ENCODE data around the gene RPL9.
A peak's percentile ranks its signal among the peaks of the same experiment; 100 is the strongest.
"Not testable (repeated sequence)": the region's sequence is repeated elsewhere in the genome, so short reads cannot be mapped to it uniquely, and the experiment has no call there.

Gene RPL9

DNA sequence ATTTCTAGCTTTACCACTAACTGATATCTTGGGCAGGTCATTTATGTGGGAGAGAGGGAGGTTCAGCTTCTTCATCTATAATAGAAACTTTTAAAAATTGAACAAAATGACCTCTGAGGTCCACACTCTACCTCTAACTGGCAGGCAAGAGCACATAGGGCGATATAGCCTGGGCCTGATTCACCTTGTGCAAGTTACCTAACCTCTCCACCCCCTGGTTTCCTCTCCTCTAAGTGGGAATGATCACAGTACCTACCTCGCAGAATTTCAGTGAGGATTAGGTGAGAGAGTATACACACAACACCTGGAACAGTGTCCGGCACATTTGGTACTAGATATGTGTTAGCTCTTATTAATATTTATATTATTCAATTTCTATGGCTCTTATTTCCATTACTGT, 36.5 kb downstream of the RPL9 start:
- H2AFZ ChIP-seq = no peak overlapping the region
- no peak overlapping the region for H3K27ac ChIP-seq
- H3K9me3 ChIP-seq (ENCODE audit: control insufficient read depth, low read length) = no peaks in the 10 kb centered on the region
- H3K27me3 ChIP-seq (ENCODE audit: control insufficient read depth, insufficient read depth, low read length) = no peaks in the 10 kb centered on the region
- TF ChIP-seq, protein P1, sequence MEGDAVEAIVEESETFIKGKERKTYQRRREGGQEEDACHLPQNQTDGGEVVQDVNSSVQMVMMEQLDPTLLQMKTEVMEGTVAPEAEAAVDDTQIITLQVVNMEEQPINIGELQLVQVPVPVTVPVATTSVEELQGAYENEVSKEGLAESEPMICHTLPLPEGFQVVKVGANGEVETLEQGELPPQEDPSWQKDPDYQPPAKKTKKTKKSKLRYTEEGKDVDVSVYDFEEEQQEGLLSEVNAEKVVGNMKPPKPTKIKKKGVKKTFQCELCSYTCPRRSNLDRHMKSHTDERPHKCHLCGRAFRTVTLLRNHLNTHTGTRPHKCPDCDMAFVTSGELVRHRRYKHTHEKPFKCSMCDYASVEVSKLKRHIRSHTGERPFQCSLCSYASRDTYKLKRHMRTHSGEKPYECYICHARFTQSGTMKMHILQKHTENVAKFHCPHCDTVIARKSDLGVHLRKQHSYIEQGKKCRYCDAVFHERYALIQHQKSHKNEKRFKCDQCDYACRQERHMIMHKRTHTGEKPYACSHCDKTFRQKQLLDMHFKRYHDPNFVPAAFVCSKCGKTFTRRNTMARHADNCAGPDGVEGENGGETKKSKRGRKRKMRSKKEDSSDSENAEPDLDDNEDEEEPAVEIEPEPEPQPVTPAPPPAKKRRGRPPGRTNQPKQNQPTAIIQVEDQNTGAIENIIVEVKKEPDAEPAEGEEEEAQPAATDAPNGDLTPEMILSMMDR (IDR thresholded peaks at IDR 0.05) = no peak
- H3K79me2 ChIP-seq = no peaks in the 10 kb centered on the region
- H3K4me3 ChIP-seq (ENCODE audit: low read depth, low read length) = no peak overlapping the region
- no peaks in the 10 kb centered on the region for H3K36me3 ChIP-seq (ENCODE audit: control insufficient read depth, insufficient read depth, low read length)
- H3K9ac ChIP-seq = no peak overlapping the region
- no peak overlapping the region for H3K4me2 ChIP-seq (ENCODE audit: low read length)
- no peaks in the 10 kb centered on the region for H3K4me1 ChIP-seq

DNA sequence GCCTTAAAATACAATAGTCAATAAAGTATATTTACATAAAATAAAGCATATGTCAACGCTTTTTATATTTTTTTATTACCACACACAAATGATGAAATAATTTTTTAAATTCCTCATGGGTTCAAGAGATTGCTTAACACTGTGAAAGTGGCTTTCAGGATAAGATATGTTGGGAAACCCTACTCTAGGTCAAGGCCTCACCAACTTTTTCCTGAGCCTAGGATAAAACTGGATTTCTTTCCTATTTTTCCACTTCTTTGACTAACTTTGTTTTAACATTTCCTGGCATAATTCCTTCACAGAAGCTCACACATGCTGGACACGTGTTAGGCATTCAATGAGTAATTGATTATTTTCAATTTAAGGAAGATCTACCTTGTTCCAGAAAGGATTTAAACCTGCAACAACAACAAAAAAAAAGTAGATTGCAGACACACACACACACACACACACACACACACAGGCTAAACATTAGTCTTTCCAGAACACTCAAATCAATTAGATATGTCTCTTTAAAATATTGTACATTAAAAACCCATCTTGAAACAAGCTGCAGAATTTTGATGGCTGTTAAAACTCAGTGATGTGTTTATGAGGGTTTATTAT, 42.9 kb downstream of the RPL9 start:
- TF ChIP-seq, protein P1 (IDR thresholded peaks at IDR 0.05) = no peak
- Histone ChIP-seq H3K4me1 (no peaks in the 10 kb centered on the region), H3K9me3 (ENCODE audit: control insufficient read depth, low read length) (no peaks in the 10 kb centered on the region), H3K36me3 (ENCODE audit: control insufficient read depth, insufficient read depth, low read length) (no peaks in the 10 kb centered on the region), H2AFZ (no peak overlapping the region), H3K9ac (no peak overlapping the region), H3K27me3 (ENCODE audit: control insufficient read depth, insufficient read depth, low read length) (no peaks in the 10 kb centered on the region), H3K27ac (no peak overlapping the region), H3K4me2 (ENCODE audit: low read length) (no peak overlapping the region), H3K79me2 (no peaks in the 10 kb centered on the region), H3K4me3 (ENCODE audit: low read depth, low read length) (no peak overlapping the region)

- not testable (repeated sequence) for H2AFZ ChIP-seq; H3K9me3 ChIP-seq (ENCODE audit: control insufficient read depth, low read length); H3K4me3 ChIP-seq (ENCODE audit: low read depth, low read length); H3K9ac ChIP-seq; H3K79me2 ChIP-seq; H3K36me3 ChIP-seq (ENCODE audit: control insufficient read depth, insufficient read depth, low read length); H3K27ac ChIP-seq; H3K4me1 ChIP-seq; H3K27me3 ChIP-seq (ENCODE audit: control insufficient read depth, insufficient read depth, low read length); H3K4me2 ChIP-seq (ENCODE audit: low read length)
Observed at GRCh38 chr4:39411561-39411960, 47.2 kb downstream of the RPL9 start.

DNA sequence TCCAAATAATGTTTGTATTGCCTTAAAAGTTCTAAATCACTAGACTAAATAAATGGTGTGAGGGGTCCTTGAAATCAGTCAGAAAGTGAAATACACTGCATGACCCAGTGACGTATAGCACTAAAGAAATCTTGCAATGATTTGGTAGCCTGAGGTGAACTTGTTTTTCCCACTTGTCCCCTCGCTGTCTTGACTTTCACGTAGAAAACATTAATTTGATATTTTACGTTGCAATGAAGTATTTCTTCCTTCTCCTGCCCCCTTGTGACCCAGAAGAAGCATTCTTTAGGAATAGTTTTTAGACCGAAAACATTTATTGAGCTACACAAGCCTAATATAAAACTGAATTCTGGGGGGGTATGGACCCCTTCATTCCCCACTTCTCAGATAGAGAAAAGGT, 48.3 kb downstream of the RPL9 start:
- H2AFZ ChIP-seq = peak overlapping the region; percentile 11
- H3K27me3 ChIP-seq (ENCODE audit: control insufficient read depth, insufficient read depth, low read length) = no peaks in the 10 kb centered on the region
- H3K27ac ChIP-seq = no peak overlapping the region
- no peak overlapping the region for H3K4me3 ChIP-seq (ENCODE audit: low read depth, low read length)
- H3K36me3 ChIP-seq (ENCODE audit: control insufficient read depth, insufficient read depth, low read length) = no peaks in the 10 kb centered on the region
- no peaks in the 10 kb centered on the region for H3K4me1 ChIP-seq
- TF ChIP-seq, protein P1 (IDR thresholded peaks at IDR 0.05) = no peak
- H3K4me2 ChIP-seq (ENCODE audit: low read length) = no peak overlapping the region
- no peaks in the 10 kb centered on the region for H3K9me3 ChIP-seq (ENCODE audit: control insufficient read depth, low read length)
- no peak overlapping the region for H3K9ac ChIP-seq
- H3K79me2 ChIP-seq = no peaks in the 10 kb centered on the region

DNA sequence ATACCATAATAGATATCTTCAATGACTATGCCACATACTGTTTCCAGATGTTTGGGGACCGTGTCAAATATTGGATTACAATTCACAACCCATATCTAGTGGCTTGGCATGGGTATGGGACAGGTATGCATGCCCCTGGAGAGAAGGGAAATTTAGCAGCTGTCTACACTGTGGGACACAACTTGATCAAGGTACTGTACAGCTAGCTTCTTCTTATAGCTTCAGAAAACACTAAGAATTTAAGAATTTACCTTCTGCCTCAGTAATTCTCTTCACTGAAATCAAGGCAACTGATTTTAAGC, 51.2 kb downstream of the RPL9 start:
- Histone ChIP-seq H3K9me3 (ENCODE audit: control insufficient read depth, low read length) (no peaks in the 10 kb centered on the region), H3K36me3 (ENCODE audit: control insufficient read depth, insufficient read depth, low read length) (no peaks in the 10 kb centered on the region), H3K27me3 (ENCODE audit: control insufficient read depth, insufficient read depth, low read length) (no peaks in the 10 kb centered on the region), H3K4me3 (ENCODE audit: low read depth, low read length) (no peak overlapping the region), H2AFZ (no peak overlapping the region), H3K27ac (no peak overlapping the region), H3K4me2 (ENCODE audit: low read length) (no peak overlapping the region), H3K79me2 (no peaks in the 10 kb centered on the region), H3K9ac (no peak overlapping the region), H3K4me1 (no peaks in the 10 kb centered on the region)
- TF ChIP-seq, protein P1 (IDR thresholded peaks at IDR 0.05) = no peak

Measured in parathyroid adenoma (tissue), 2 donors.